Measurements from ENCODE around the gene ADGRV1. TPM values are rescaled to one million over a fixed set of nuclear protein-coding genes. Genes with fewer than 3 reads are reported as not detected.

ADGRV1 gene
- total and polyA plus RNA-seq, 7 experiments from 2014 or later, result 0.32 to 1.1 TPM; not detected in 5

DNA sequence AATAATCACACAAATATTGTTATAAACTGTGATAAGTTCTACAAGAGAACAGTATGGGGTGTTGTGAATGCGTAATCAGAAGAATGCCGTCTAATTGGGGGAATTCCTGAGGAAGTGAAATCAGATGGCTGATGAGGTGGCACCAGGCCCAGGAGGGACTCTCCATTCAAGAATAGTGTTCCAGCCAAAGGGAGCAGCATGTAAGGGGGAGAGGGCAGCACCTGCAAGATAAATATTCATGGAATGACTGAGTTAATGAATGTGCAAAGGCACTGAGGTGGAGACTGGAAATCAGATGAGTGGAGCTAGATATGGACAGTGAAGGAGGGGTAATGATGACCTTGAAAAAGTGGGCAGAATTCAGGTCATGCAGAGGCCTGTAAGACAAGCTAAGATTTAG lies 574.0 kb downstream of the ADGRV1 start:
- Histone ChIP-seq H3K4me1 (ENCODE audit: control insufficient read depth in 2 of 2, insufficient read depth in 2 of 2, low read length in 2 of 2) (no peaks in the 10 kb centered on the region), H3K36me3 (ENCODE audit: control insufficient read depth in 2 of 3, insufficient read depth in 3 of 3, low read length in 3 of 3) (no peaks in the 10 kb centered on the region), H3K27me3 (ENCODE audit: control insufficient read depth in 2 of 2, insufficient read depth in 2 of 2, low read length in 2 of 2) (no peaks in the 10 kb centered on the region), H3K4me3 (ENCODE audit: low read length) (no peak overlapping the region), H3K9me3 (ENCODE audit: control insufficient read depth in 2 of 3, low read length in 3 of 3) (no peaks in the 10 kb centered on the region), H3K27ac (ENCODE audit: low read depth, low read length) (no peak overlapping the region)
- peaks cover 0 to 3% (median 0%) of the 10 kb centered on the region in 11 donors for H3K9me3 Mint-ChIP-seq
- POLR2A ChIA-PET, result no interaction called here
- DNase-seq (no peak), ATAC-seq (peak; percentile 37)
- no peak overlapping the region for H3K4me3 Mint-ChIP-seq
- CTCF ChIA-PET, result no interaction called here
- H3K4me1 Mint-ChIP-seq, result peaks cover 0 to 6% (median 0%) of the 10 kb centered on the region in 7 donors
- H3K27me3 Mint-ChIP-seq, result peaks cover 5 to 27% (median 8%) of the 10 kb centered on the region in 5 donors
- intact Hi-C loops (cut with micrococcal nuclease), result no loop called here
- H3K27ac Mint-ChIP-seq, result no peak overlapping the region
- H3K36me3 Mint-ChIP-seq, result no peaks in the 10 kb centered on the region

- Mint-ChIP-seq H3K27me3 (peaks cover 5 to 25% (median 8%) of the 10 kb centered on the region in 5 donors), H3K4me1 (peaks cover 0 to 6% (median 0%) of the 10 kb centered on the region in 7 donors), H3K36me3 (no peaks in the 10 kb centered on the region), H3K4me3 (no peak overlapping the region), H3K9me3 (peaks cover 0 to 3% (median 0%) of the 10 kb centered on the region in 11 donors), H3K27ac (no peak overlapping the region)
- no peaks in the 10 kb centered on the region for H3K27me3 ChIP-seq (ENCODE audit: control insufficient read depth in 2 of 2, insufficient read depth in 2 of 2, low read length in 2 of 2)
- no peaks in the 10 kb centered on the region for H3K9me3 ChIP-seq (ENCODE audit: control insufficient read depth in 2 of 3, low read length in 3 of 3)
- POLR2A ChIA-PET, result no interaction called here
- ATAC-seq, result no peak
- H3K27ac ChIP-seq (ENCODE audit: low read depth, low read length), result no peak overlapping the region
- DNase-seq, result no peak
- intact Hi-C loops (cut with micrococcal nuclease), result no loop called here
- H3K36me3 ChIP-seq (ENCODE audit: control insufficient read depth in 2 of 3, insufficient read depth in 3 of 3, low read length in 3 of 3), result no peaks in the 10 kb centered on the region
- H3K4me3 ChIP-seq (ENCODE audit: low read length), result no peak overlapping the region
- no peaks in the 10 kb centered on the region for H3K4me1 ChIP-seq (ENCODE audit: control insufficient read depth in 2 of 2, insufficient read depth in 2 of 2, low read length in 2 of 2)
- CTCF ChIA-PET, result no interaction called here
Measured at GRCh38 chr5:91133183-91133582, 574.6 kb downstream of the ADGRV1 start.

GRCh38 chr5:91135475-91136248 lies 577.1 kb downstream of the ADGRV1 start:
- H3K4me3 Mint-ChIP-seq, result no peak overlapping the region
- H3K9me3 Mint-ChIP-seq, result peaks cover 0 to 2% (median 0%) of the 10 kb centered on the region in 11 donors
- Histone ChIP-seq H3K9me3 (ENCODE audit: control insufficient read depth in 2 of 3, low read length in 3 of 3) (no peaks in the 10 kb centered on the region), H3K27me3 (ENCODE audit: control insufficient read depth in 2 of 2, insufficient read depth in 2 of 2, low read length in 2 of 2) (no peaks in the 10 kb centered on the region), H3K4me1 (ENCODE audit: control insufficient read depth in 2 of 2, insufficient read depth in 2 of 2, low read length in 2 of 2) (no peaks in the 10 kb centered on the region), H3K27ac (ENCODE audit: low read depth, low read length) (no peak overlapping the region), H3K4me3 (ENCODE audit: low read length) (no peak overlapping the region), H3K36me3 (ENCODE audit: control insufficient read depth in 2 of 3, insufficient read depth in 3 of 3, low read length in 3 of 3) (no peaks in the 10 kb centered on the region)
- intact Hi-C loops (cut with micrococcal nuclease), result no loop called here
- POLR2A ChIA-PET, result no interaction called here
- DNase-seq (no peak), ATAC-seq (no peak)
- CTCF ChIA-PET, result no interaction called here
- H3K27ac Mint-ChIP-seq, result no peak overlapping the region
- peaks cover 0 to 10% (median 0%) of the 10 kb centered on the region in 7 donors for H3K4me1 Mint-ChIP-seq
- H3K27me3 Mint-ChIP-seq, result peaks cover 5 to 22% (median 8%) of the 10 kb centered on the region in 5 donors
- no peaks in the 10 kb centered on the region for H3K36me3 Mint-ChIP-seq

DNA sequence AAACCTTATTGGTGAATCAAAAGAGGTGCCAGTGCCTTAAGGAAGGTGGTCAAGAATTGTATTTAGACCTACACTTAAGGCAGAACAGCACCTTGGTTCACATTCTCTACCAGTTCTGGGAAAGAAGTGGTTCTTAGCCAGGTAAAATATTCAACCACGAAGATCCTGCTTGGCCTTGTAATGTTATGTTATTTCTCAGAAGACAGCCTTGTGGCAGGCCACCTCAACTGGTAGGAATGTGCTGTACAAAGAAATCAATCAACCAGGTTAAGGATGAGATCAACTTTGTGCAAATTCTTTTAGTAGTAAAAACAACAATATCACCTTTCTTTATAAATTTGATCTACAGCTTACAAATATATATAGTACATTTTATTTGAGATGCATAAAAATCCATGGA lies 577.7 kb downstream of the ADGRV1 start:
- ATAC-seq, result no peak
- Mint-ChIP-seq H3K27ac (no peak overlapping the region), H3K36me3 (no peaks in the 10 kb centered on the region), H3K4me3 (no peak overlapping the region), H3K9me3 (no peaks in the 10 kb centered on the region), H3K27me3 (peaks cover 5 to 20% (median 8%) of the 10 kb centered on the region in 5 donors), H3K4me1 (peaks cover 0 to 10% (median 0%) of the 10 kb centered on the region in 7 donors)
- H3K4me3 ChIP-seq (ENCODE audit: low read length), result no peak overlapping the region
- intact Hi-C loops (cut with micrococcal nuclease), result no loop called here
- H3K9me3 ChIP-seq (ENCODE audit: control insufficient read depth in 2 of 3, low read length in 3 of 3), result no peaks in the 10 kb centered on the region
- ChIA-PET CTCF (no interaction called here), POLR2A (no interaction called here)
- H3K27ac ChIP-seq (ENCODE audit: low read depth, low read length), result no peak overlapping the region
- no peaks in the 10 kb centered on the region for H3K4me1 ChIP-seq (ENCODE audit: control insufficient read depth in 2 of 2, insufficient read depth in 2 of 2, low read length in 2 of 2)
- no peaks in the 10 kb centered on the region for H3K36me3 ChIP-seq (ENCODE audit: control insufficient read depth in 2 of 3, insufficient read depth in 3 of 3, low read length in 3 of 3)
- H3K27me3 ChIP-seq (ENCODE audit: control insufficient read depth in 2 of 2, insufficient read depth in 2 of 2, low read length in 2 of 2), result no peaks in the 10 kb centered on the region
- DNase-seq, result no peak

- Mint-ChIP-seq H3K27ac (no peak overlapping the region), H3K9me3 (no peaks in the 10 kb centered on the region), H3K27me3 (peaks cover under 1 to 12% (median 4%) of the 10 kb centered on the region in 5 donors), H3K4me3 (no peak overlapping the region), H3K36me3 (no peaks in the 10 kb centered on the region), H3K4me1 (peaks cover 0 to 15% (median 0%) of the 10 kb centered on the region in 7 donors)
- H3K9me3 ChIP-seq (ENCODE audit: control insufficient read depth in 2 of 3, low read length in 3 of 3), result no peaks in the 10 kb centered on the region
- no peaks in the 10 kb centered on the region for H3K36me3 ChIP-seq (ENCODE audit: control insufficient read depth in 2 of 3, insufficient read depth in 3 of 3, low read length in 3 of 3)
- H3K4me1 ChIP-seq (ENCODE audit: control insufficient read depth in 2 of 2, insufficient read depth in 2 of 2, low read length in 2 of 2), result no peaks in the 10 kb centered on the region
- H3K27ac ChIP-seq (ENCODE audit: low read depth, low read length), result no peak overlapping the region
- DNase-seq (no peak), ATAC-seq (no peak)
- ChIA-PET CTCF (no interaction called here), POLR2A (no interaction called here)
- no peaks in the 10 kb centered on the region for H3K27me3 ChIP-seq (ENCODE audit: control insufficient read depth in 2 of 2, insufficient read depth in 2 of 2, low read length in 2 of 2)
- intact Hi-C loops (cut with micrococcal nuclease), result no loop called here
- H3K4me3 ChIP-seq (ENCODE audit: low read length), result no peak overlapping the region
Measured at GRCh38 chr5:91137647-91138046, 579.0 kb downstream of the ADGRV1 start.

GRCh38 chr5:91139572-91140200 lies 581.1 kb downstream of the ADGRV1 start:
- no peak overlapping the region for H3K4me3 ChIP-seq (ENCODE audit: low read length)
- no peak for ATAC-seq
- no peak for DNase-seq
- ChIA-PET CTCF (no interaction called here), POLR2A (no interaction called here)
- H3K9me3 Mint-ChIP-seq, result no peaks in the 10 kb centered on the region
- no peaks in the 10 kb centered on the region for H3K4me1 ChIP-seq (ENCODE audit: control insufficient read depth in 2 of 2, insufficient read depth in 2 of 2, low read length in 2 of 2)
- peaks cover 0 to 16% (median 0%) of the 10 kb centered on the region in 7 donors for H3K4me1 Mint-ChIP-seq
- no peak overlapping the region for H3K4me3 Mint-ChIP-seq
- no peaks in the 10 kb centered on the region for H3K9me3 ChIP-seq (ENCODE audit: control insufficient read depth in 2 of 3, low read length in 3 of 3)
- no peak overlapping the region for H3K27ac Mint-ChIP-seq
- no peaks in the 10 kb centered on the region for H3K27me3 ChIP-seq (ENCODE audit: control insufficient read depth in 2 of 2, insufficient read depth in 2 of 2, low read length in 2 of 2)
- no peaks in the 10 kb centered on the region for H3K36me3 ChIP-seq (ENCODE audit: control insufficient read depth in 2 of 3, insufficient read depth in 3 of 3, low read length in 3 of 3)
- peaks cover 0 to 3% (median 0%) of the 10 kb centered on the region in 5 donors for H3K27me3 Mint-ChIP-seq
- no peak overlapping the region for H3K27ac ChIP-seq (ENCODE audit: low read depth, low read length)
- H3K36me3 Mint-ChIP-seq, result no peaks in the 10 kb centered on the region
- intact Hi-C loops (cut with micrococcal nuclease), result no loop called here

- POLR2A ChIA-PET, result no interaction called here
Measured at GRCh38 chr5:91140657-91141056, 582.1 kb downstream of the ADGRV1 start.

More at GRCh38 chr5:91140657-91141056, 582.1 kb downstream of the ADGRV1 start:
- H3K27ac Mint-ChIP-seq, result no peak overlapping the region
- peaks cover 0 to 3% (median 0%) of the 10 kb centered on the region in 5 donors for H3K27me3 Mint-ChIP-seq
- peaks cover 0 to 15% (median 0%) of the 10 kb centered on the region in 7 donors for H3K4me1 Mint-ChIP-seq
- Histone ChIP-seq H3K9me3 (ENCODE audit: control insufficient read depth in 2 of 3, low read length in 3 of 3) (no peaks in the 10 kb centered on the region), H3K4me1 (ENCODE audit: control insufficient read depth in 2 of 2, insufficient read depth in 2 of 2, low read length in 2 of 2) (no peaks in the 10 kb centered on the region), H3K36me3 (ENCODE audit: control insufficient read depth in 2 of 3, insufficient read depth in 3 of 3, low read length in 3 of 3) (no peaks in the 10 kb centered on the region), H3K27ac (ENCODE audit: low read depth, low read length) (no peak overlapping the region), H3K27me3 (ENCODE audit: control insufficient read depth in 2 of 2, insufficient read depth in 2 of 2, low read length in 2 of 2) (no peaks in the 10 kb centered on the region), H3K4me3 (ENCODE audit: low read length) (no peak overlapping the region)
- ATAC-seq (no peak), DNase-seq (no peak)
- intact Hi-C loops (cut with micrococcal nuclease), result no loop called here
- CTCF ChIA-PET, result no interaction called here
- H3K4me3 Mint-ChIP-seq, result no peak overlapping the region
- H3K36me3 Mint-ChIP-seq, result no peaks in the 10 kb centered on the region
- H3K9me3 Mint-ChIP-seq, result no peaks in the 10 kb centered on the region

Data from naive thymus-derived CD4-positive, alpha-beta T cell (primary cell).